Sigmoid colon (tissue), 7 donors: ENCODE measurements around the gene P2RX2. TPM values are rescaled to one million over a fixed set of nuclear protein-coding genes. Genes with fewer than 3 reads are reported as not detected.

Experiments used
- DNase-seq: peaks from one replicate; pipeline ENCODE4 v3.0.0-alpha.2; 2019
- H3K27ac ChIP-seq, 4 donors: fragments of 200-600 bp; sonication (generic); one replicate each; pipeline ENCODE4 v1.5.1; 2016 to 2019; ENCODE audit warnings: mild to moderate bottlenecking in 1 of 4
- H3K27me3 ChIP-seq, 3 donors: fragments of 200-600 bp; sonication (generic); one replicate each; pipeline ENCODE4 v1.5.1; 2019; ENCODE audit warnings: mild to moderate bottlenecking in 1 of 3
- H3K36me3 ChIP-seq, 4 donors: fragments of 200-600 bp; sonication (generic); one replicate each; pipeline ENCODE4 v1.5.1; 2016 to 2019
- H3K4me1 ChIP-seq, 4 donors: fragments of 200-600 bp; sonication (generic); one replicate each; pipeline ENCODE4 v1.5.1; 2017 to 2019
- H3K4me3 ChIP-seq, 4 donors: fragments of 200-600 bp; sonication (generic); one replicate each; pipeline ENCODE4 v1.5.1; 2017 to 2019; ENCODE audit warnings: mild to moderate bottlenecking in 2 of 4, moderate library complexity in 1 of 4
- H3K9me3 ChIP-seq, 4 donors: fragments of 200-600 bp in 3 of 4; sonication (generic) in 3 of 4; one replicate each; pipeline versions ENCODE4 v1.5.1 to v1.6.1; 2013 to 2019
- EP300 ChIP-seq, 4 donors: sonication (generic); formaldehyde crosslinking; IDR thresholded peaks; one replicate each; pipeline ENCODE4 v1.6.1; 2017; ENCODE audit warnings: antibody characterized with exemption in 4 of 4
- POLR2A ChIP-seq, 2 donors: fragments of 450-650 bp; IDR thresholded peaks; one replicate each; pipeline ENCODE4 v1.6.1; 2016; ENCODE audit warnings: antibody characterized with exemption in 2 of 2, mild to moderate bottlenecking in 2 of 2, moderate library complexity in 2 of 2
- POLR2AphosphoS5 ChIP-seq, 4 donors: sonication (generic); formaldehyde crosslinking; IDR thresholded peaks; one replicate each; pipeline ENCODE4 v1.6.1; 2017; ENCODE audit warnings: antibody characterized with exemption in 4 of 4
- WGBS, 2 donors: extraction: QIAGEN DNeasy Blood & Tissue Kit; methylation state at CpG; one replicate each; pipeline ENCODE4 v1.1.7; 2013; 5-methylcytosine and 5-hydroxymethylcytosine counted together
- intact Hi-C: fragments of 100-400 bp; cut with DNase I; formaldehyde crosslinking; loops from one replicate; pipeline ENCODE4 v1.15.1; 2023
- polyA plus RNA-seq, 3 donors: library from polyadenylated mRNA; stranded (reverse); fragments of 200-250 nt; gene quantifications; one replicate each; pipeline ENCODE4 v1.2.3, GENCODE V29; 2013
- total RNA-seq, 4 donors: library from RNA; depleted of rRNA; stranded (reverse); fragments of >200 nt; gene quantifications; one replicate each; pipeline ENCODE4 v1.1.0, GENCODE V29; 2016
- TF ChIP-seq, protein P1 (sequence below), 4 experiments: fragments of 450-650 bp in 3 of 4; fragments of 200-600 bp in 1 of 4; IDR thresholded peaks; one replicate each; pipeline ENCODE4 v1.5.1; 2016 to 2019; ENCODE audit warnings: antibody characterized with exemption in 4 of 4, mild to moderate bottlenecking in 3 of 4, moderate library complexity in 2 of 4
- donor health status: healthy with polysubstance abuse.
- donor health status: Bipolar disorder and iron deficiency.
- donor health status: healthy.

P2RX2 gene
- total and polyA plus RNA-seq, 7 donors: 0.16 to 1.4 (median 0.36) TPM; not detected in 2

DNA sequence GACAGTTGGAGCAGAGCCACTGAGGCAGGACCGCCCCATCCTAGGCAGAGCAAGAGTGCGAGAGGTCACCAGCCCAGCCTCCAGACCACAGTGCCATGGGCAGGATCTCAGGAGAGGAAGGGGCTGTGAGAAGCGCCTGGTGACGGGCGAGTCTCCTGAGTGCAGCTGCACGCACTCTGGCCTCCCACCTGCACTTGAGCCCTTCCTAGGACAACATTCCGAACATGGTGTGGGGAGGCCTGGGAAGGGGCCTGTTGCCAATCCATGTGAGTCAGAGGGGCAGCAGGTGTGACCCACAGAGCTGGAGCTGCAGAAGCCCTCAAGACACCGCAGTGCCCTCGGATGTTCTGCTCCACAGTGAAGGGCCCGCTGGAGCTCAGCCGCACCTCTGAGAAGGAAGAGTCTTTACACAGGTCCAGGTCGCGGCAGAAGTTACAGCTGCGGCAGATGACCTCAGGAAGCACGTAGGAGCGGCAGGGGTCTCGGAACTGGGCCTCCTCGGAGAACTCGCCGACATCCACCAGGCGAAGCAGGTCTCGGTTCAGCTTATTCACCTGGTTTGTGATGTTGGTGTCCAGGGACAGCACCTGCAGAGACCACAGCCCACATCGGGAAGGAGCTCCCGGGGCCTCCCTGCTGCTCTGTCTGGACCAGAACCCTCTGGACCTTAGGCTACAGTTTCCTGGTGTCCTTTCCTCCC lies 7.3 kb downstream of the P2RX2 start:
- DNase-seq: no peak
- peaks cover 0 to 17% (median 15%) of the 10 kb centered on the region in 4 donors for H3K4me1 ChIP-seq
- TF ChIP-seq, protein P1, sequence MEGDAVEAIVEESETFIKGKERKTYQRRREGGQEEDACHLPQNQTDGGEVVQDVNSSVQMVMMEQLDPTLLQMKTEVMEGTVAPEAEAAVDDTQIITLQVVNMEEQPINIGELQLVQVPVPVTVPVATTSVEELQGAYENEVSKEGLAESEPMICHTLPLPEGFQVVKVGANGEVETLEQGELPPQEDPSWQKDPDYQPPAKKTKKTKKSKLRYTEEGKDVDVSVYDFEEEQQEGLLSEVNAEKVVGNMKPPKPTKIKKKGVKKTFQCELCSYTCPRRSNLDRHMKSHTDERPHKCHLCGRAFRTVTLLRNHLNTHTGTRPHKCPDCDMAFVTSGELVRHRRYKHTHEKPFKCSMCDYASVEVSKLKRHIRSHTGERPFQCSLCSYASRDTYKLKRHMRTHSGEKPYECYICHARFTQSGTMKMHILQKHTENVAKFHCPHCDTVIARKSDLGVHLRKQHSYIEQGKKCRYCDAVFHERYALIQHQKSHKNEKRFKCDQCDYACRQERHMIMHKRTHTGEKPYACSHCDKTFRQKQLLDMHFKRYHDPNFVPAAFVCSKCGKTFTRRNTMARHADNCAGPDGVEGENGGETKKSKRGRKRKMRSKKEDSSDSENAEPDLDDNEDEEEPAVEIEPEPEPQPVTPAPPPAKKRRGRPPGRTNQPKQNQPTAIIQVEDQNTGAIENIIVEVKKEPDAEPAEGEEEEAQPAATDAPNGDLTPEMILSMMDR (IDR thresholded peaks at IDR 0.05): no peak
- TF ChIP-seq POLR2A (IDR thresholded peaks at IDR 0.05): no peak
- TF ChIP-seq EP300 (IDR thresholded peaks at IDR 0.05): no peak
- TF ChIP-seq POLR2AphosphoS5 (IDR thresholded peaks at IDR 0.05): no peak
- H3K9me3 ChIP-seq: no peaks in the 10 kb centered on the region
- 94 to 97% methylated on average over 24 of the region's 24 CpGs for WGBS, 2 donors
- intact Hi-C loops: no loop called here
- H3K4me3 ChIP-seq: no peak overlapping the region
- H3K36me3 ChIP-seq: peaks cover 0 to 40% (median 4%) of the 10 kb centered on the region in 4 donors
- no peak overlapping the region for H3K27ac ChIP-seq
- H3K27me3 ChIP-seq: peaks cover 0 to 3% (median 0%) of the 10 kb centered on the region in 3 donors

DNA sequence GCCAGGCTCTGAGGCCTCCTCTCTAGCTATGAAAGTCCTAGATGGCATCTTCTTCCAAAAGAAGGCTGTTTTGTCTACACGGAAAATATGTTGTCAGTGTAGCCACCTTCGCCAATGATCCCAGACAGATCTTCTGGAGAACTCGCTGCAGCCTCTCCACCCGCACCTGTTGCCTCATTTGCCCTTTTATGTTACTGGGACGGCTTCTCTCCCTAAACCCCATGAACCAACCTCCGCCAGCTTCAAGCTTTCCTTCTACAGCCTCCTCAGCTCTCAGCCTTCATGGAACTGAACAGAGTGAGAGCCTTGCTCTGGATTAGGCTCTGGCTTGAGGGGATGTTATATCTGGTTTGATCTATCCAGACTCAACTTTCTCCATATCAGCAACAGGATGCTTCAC lies 10.8 kb downstream of the P2RX2 start:
- H3K4me3 ChIP-seq: no peak overlapping the region
- no peaks in the 10 kb centered on the region for H3K4me1 ChIP-seq
- WGBS, 2 donors: 96 to 98% methylated on average over 6 of the region's 6 CpGs
- TF ChIP-seq EP300 (IDR thresholded peaks at IDR 0.05) (no peak), POLR2A (IDR thresholded peaks at IDR 0.05) (no peak), POLR2AphosphoS5 (IDR thresholded peaks at IDR 0.05) (no peak)
- TF ChIP-seq, protein P1 (IDR thresholded peaks at IDR 0.05): no peak
- peaks cover 0 to 64% (median 18%) of the 10 kb centered on the region in 4 donors for H3K36me3 ChIP-seq
- H3K9me3 ChIP-seq: no peaks in the 10 kb centered on the region
- no peak overlapping the region for H3K27ac ChIP-seq
- H3K27me3 ChIP-seq: no peaks in the 10 kb centered on the region
- no peak for DNase-seq
- intact Hi-C loops: no loop called here

DNA sequence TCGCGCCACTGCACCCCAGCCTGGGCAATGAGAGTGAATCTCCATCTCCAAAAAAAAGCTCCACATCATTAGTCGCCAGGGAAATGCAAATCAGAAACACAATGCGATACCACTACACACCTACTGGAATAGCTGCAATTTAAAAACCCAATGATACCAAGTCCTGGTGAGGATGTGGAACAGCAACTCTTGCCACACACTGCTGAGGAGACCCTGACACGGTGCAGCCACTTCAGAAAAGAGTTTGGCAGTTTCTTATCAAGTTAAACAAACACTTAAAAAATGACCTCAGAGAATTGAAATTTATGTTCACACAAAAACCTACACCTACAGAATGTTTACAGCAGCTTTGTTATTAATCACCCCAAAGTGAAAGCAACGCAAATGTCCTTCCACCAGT lies 12.1 kb downstream of the P2RX2 start:
- WGBS, 2 donors: 90 to 94% methylated on average over 6 of the region's 6 CpGs
- H3K27me3 ChIP-seq: no peaks in the 10 kb centered on the region
- no peak overlapping the region for H3K4me3 ChIP-seq
- H3K4me1 ChIP-seq: no peaks in the 10 kb centered on the region
- peaks cover 0 to 64% (median 20%) of the 10 kb centered on the region in 4 donors for H3K36me3 ChIP-seq
- no peak for DNase-seq
- intact Hi-C loops: no loop called here
- no peak overlapping the region for H3K27ac ChIP-seq
- TF ChIP-seq EP300 (IDR thresholded peaks at IDR 0.05): no peak
- H3K9me3 ChIP-seq: no peaks in the 10 kb centered on the region

DNA sequence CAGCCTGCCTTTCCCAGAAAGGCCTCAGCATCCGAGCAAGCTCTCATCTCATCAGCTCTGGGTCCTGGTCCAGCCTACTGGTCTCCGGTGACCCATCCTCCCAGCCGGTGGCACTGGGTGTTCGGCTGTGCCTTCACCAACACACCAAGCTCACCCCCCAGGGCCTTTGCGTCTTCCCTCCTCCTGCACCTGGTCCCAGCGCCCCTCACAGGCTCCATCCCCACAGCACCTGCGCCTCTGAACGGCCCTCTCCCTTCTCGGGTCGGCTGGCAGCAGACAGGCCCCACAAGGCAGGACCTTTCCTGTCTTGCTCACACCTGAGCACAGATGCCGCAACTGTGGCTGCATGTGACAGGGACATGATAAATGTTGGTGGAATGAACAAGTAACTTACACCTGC lies 13.1 kb downstream of the P2RX2 start:
- peaks cover 0 to 68% (median 22%) of the 10 kb centered on the region in 4 donors for H3K36me3 ChIP-seq
- no peak for TF ChIP-seq POLR2A (IDR thresholded peaks at IDR 0.05)
- TF ChIP-seq, protein P1 (IDR thresholded peaks at IDR 0.05): no peak
- H3K4me1 ChIP-seq: no peaks in the 10 kb centered on the region
- no peak overlapping the region for H3K4me3 ChIP-seq
- H3K9me3 ChIP-seq: no peaks in the 10 kb centered on the region
- no peaks in the 10 kb centered on the region for H3K27me3 ChIP-seq
- WGBS, 2 donors: 95 to 97% methylated on average over 11 of the region's 11 CpGs
- DNase-seq: peak; percentile 49
- intact Hi-C loops: no loop called here
- no peak overlapping the region for H3K27ac ChIP-seq

DNA sequence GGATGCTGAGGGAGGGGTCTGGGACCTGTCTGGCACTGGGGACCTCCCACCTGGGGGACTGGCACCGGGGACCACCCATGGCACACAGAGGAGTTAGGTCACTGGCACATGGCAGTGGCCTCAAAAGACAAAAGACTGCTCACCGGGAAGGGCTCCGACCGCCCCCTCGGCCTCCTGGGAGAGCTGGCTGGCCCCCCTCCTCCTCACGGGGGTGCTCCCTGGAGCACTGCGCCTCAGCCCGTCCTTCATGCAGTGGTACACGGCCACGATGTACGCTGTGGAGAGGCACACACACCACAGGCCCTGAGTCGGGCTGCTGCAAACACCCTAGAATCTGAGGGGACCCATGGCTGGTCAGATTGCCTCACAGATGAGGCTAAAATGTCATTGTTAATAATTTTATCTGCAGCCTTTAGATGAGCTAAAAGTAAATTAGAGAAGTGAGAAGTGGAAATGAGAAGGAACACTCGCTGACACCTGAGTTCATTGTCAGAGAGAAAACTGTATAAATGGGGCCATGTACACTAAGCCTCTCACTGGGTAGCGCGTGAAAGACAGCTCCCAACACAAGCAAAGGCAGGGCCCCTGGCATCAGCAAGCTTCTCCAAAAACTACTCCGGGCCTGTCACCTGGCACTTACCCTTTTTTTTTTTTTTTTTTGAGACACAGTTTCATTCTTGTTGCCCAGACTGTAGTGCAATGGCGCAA lies 14.1 kb downstream of the P2RX2 start:
- Histone ChIP-seq H3K27me3 (no peaks in the 10 kb centered on the region), H3K36me3 (peaks cover 0 to 78% (median 32%) of the 10 kb centered on the region in 4 donors)
- intact Hi-C loops: no loop called here

More for the DNA sequence above, 14.1 kb downstream of the P2RX2 start:
- H3K4me1 ChIP-seq: no peaks in the 10 kb centered on the region
- DNase-seq: peak; percentile 60
- no peaks in the 10 kb centered on the region for H3K9me3 ChIP-seq
- no peak overlapping the region for H3K27ac ChIP-seq
- 82 to 97% methylated on average over 17 of the region's 17 CpGs for WGBS, 2 donors
- TF ChIP-seq POLR2A (IDR thresholded peaks at IDR 0.05): no peak
- TF ChIP-seq, protein P1 (IDR thresholded peaks at IDR 0.05): no peak
- TF ChIP-seq EP300 (IDR thresholded peaks at IDR 0.05): no peak
- no peak for TF ChIP-seq POLR2AphosphoS5 (IDR thresholded peaks at IDR 0.05)
- no peak overlapping the region for H3K4me3 ChIP-seq
